MG63 (cell line): ENCODE results near the gene FAM181A. TPM values are rescaled to one million over a fixed set of nuclear protein-coding genes. Genes with fewer than 3 reads are reported as not detected.

ENCODE experiments used
- DNase-seq: peaks from one replicate; pipeline ENCODE4 v3.0.0-alpha.2; 2020
- H3K27me3 ChIP-seq: fragments of 250-450 bp; sonication (Bioruptor Pico); 2 replicates; pipeline ENCODE4 v1.5.1; 2020; ENCODE audit warnings: mild to moderate bottlenecking, moderate library complexity
- H3K36me3 ChIP-seq: fragments of 250-450 bp; sonication (Bioruptor Pico); 2 replicates; pipeline ENCODE4 v1.5.1; 2020; ENCODE audit warnings: mild to moderate bottlenecking, moderate library complexity
- H3K4me3 ChIP-seq: fragments of 250-450 bp; sonication (Bioruptor Pico); 2 replicates; pipeline ENCODE4 v1.5.1; 2020; ENCODE audit warnings: mild to moderate bottlenecking, moderate library complexity
- H3K9me3 ChIP-seq: fragments of 250-450 bp; sonication (Bioruptor Pico); 2 replicates; pipeline ENCODE4 v1.5.1; 2020; ENCODE audit warnings: mild to moderate bottlenecking, moderate library complexity
- total RNA-seq: library from RNA; depleted of rRNA; stranded (reverse); fragments of >200 nt; shearing (Covaris generic); gene quantifications from 2 replicates; pipeline ENCODE4 v1.2.3, GENCODE V29; 2014; ENCODE audit warnings: low replicate concordance

The FAM181A gene
- total RNA-seq, 1 experiment from 2014 or later, result not detected

DNA sequence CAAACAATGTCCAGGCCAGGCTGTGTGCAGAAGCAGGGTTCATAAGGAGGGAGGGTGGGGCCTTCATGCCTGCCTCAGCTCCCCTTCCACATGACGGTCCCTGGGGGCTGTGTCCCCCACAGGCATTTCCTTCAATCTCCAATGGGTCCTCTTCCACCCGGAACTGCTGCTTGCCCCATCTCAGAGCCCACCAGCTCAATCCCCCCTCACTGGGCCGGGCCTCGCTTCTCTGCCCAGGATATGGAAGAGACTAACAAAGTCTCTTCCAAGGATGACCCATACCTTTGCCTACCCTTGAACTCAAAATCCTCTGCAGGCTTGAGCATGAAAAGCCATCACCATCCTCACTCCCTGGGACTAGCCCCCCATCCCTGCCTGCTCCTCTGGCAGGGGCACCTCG, 28.4 kb upstream of the FAM181A start:
- DNase-seq, result no peak
- Histone ChIP-seq H3K27me3 (no peaks in the 10 kb centered on the region), H3K36me3 (no peaks in the 10 kb centered on the region), H3K9me3 (no peaks in the 10 kb centered on the region), H3K4me3 (no peak overlapping the region)

DNA sequence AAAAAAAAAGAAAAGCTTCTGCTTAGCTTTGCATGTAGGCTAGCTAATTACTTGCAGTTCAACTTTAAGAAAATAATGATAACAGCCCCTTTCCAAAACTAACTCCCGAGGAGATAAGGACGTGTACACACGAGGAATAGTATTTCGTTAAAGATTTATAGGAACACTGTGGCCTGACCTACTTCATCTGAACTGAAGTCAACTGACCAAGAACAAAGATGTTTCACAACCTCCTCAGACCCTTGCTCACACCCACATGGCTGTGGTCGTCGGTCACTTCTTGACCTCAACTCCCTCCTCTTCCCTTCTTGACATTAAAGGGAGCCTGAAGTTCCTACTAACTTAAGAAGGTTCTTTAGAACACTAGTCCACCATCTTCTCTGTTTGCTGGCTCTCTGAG, 25.3 kb upstream of the FAM181A start:
- DNase-seq, result no peak
- no peaks in the 10 kb centered on the region for H3K36me3 ChIP-seq
- no peak overlapping the region for H3K4me3 ChIP-seq
- H3K9me3 ChIP-seq, result no peaks in the 10 kb centered on the region
- H3K27me3 ChIP-seq, result no peaks in the 10 kb centered on the region

- DNase-seq, result no peak
- no peaks in the 10 kb centered on the region for H3K36me3 ChIP-seq
Observed at GRCh38 chr14:93902619-93903307, 24.4 kb upstream of the FAM181A start.

GRCh38 chr14:93903342-93904184, 23.6 kb upstream of the FAM181A start:
- DNase-seq, result no peak
- H3K9me3 ChIP-seq, result no peaks in the 10 kb centered on the region
- H3K36me3 ChIP-seq, result no peaks in the 10 kb centered on the region
- no peak overlapping the region for H3K4me3 ChIP-seq
- H3K27me3 ChIP-seq, result no peaks in the 10 kb centered on the region

More at GRCh38 chr14:93902619-93903307, 24.4 kb upstream of the FAM181A start:
- no peaks in the 10 kb centered on the region for H3K27me3 ChIP-seq
- no peak overlapping the region for H3K4me3 ChIP-seq
- no peaks in the 10 kb centered on the region for H3K9me3 ChIP-seq

- no peak overlapping the region for H3K4me3 ChIP-seq
- H3K9me3 ChIP-seq, result no peaks in the 10 kb centered on the region
- H3K27me3 ChIP-seq, result no peaks in the 10 kb centered on the region
- H3K36me3 ChIP-seq, result no peaks in the 10 kb centered on the region
- DNase-seq, result no peak
Observed at GRCh38 chr14:93905623-93906022, 21.5 kb upstream of the FAM181A start.

DNA sequence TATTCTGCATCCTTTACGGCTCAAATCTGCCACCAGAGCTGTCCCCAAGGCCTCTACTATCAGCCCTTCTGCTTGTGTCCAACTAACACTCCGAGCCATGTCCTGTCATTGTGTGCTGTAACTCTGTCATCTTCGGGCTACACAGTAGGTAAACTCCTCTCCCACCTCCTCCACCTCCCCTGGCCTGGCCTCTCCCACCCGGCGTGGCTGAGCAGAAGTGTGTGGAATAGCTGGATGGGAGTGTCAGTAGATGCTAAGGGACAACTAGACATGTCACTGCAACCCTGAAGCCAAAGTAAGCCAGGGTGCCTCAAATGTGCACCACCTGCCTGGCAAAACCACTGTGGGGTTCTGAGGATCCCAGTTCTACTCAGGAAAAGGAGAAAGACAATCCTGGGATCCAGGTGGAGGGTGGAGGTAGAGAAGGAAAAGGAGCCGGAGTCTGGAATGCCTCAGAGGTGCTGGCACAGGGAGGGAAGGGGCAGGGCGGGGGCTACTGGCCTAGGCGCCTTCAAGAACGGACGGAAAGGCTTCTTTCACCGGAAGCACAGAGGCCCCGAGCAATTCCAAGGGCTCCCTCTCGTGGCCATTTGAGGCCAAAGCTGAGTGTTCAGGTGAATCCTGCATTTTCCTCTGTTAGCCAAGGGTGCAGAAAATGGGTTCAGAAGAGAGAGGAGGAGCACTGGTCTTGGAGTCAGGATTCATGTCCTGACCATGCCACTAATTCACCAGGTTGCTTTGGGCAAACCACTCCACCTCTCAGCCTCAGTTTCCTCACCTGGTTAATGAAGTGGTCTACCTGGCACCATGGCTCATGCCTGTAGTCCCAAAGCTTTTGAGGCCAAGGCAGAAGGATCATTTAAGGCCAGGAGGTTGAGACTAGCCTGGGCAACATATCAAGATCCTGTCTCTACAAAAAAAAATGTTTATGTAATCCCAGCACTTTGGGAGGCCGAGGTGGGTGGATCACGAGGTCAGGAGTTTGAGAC, 20.5 kb upstream of the FAM181A start:
- DNase-seq, result peak; percentile 24
- Histone ChIP-seq H3K9me3 (no peaks in the 10 kb centered on the region), H3K36me3 (no peaks in the 10 kb centered on the region), H3K4me3 (no peak overlapping the region), H3K27me3 (no peaks in the 10 kb centered on the region)

- peak; percentile 47 for DNase-seq
- H3K9me3 ChIP-seq, result no peaks in the 10 kb centered on the region
- no peaks in the 10 kb centered on the region for H3K36me3 ChIP-seq
- H3K4me3 ChIP-seq, result no peak overlapping the region
- H3K27me3 ChIP-seq, result no peaks in the 10 kb centered on the region
Observed at GRCh38 chr14:93909429-93910128, 17.6 kb upstream of the FAM181A start.

GRCh38 chr14:93911975-93912615, 15.0 kb upstream of the FAM181A start:
- Histone ChIP-seq H3K27me3 (no peaks in the 10 kb centered on the region), H3K4me3 (no peak overlapping the region), H3K9me3 (no peaks in the 10 kb centered on the region), H3K36me3 (no peaks in the 10 kb centered on the region)
- DNase-seq, result no peak

DNA sequence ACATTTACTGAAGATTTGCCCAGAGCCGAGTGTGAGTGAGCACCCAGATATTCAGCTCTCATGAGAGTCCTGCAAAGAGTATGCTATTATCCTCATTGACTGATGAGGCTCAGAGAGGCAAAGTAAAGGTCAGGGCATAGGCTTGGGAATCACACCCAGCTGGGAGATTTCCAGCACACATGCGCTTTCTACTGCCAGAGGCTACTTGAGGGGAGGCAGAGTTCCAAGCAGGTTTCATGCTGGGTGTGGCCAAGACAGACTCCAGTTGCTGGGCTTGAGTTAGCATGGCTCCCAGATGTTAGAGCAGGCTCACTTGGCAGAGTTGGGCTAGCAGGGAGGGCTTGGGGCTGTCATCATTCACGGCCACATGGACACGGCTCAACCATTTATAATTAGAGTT, 14.4 kb upstream of the FAM181A start:
- Histone ChIP-seq H3K27me3 (no peaks in the 10 kb centered on the region), H3K4me3 (no peak overlapping the region), H3K9me3 (no peaks in the 10 kb centered on the region), H3K36me3 (no peaks in the 10 kb centered on the region)
- DNase-seq, result no peak

GRCh38 chr14:93914278-93914677, 12.9 kb upstream of the FAM181A start:
- no peaks in the 10 kb centered on the region for H3K27me3 ChIP-seq
- peak; percentile 32 for DNase-seq
- no peaks in the 10 kb centered on the region for H3K36me3 ChIP-seq
- H3K9me3 ChIP-seq, result no peaks in the 10 kb centered on the region
- no peak overlapping the region for H3K4me3 ChIP-seq

DNA sequence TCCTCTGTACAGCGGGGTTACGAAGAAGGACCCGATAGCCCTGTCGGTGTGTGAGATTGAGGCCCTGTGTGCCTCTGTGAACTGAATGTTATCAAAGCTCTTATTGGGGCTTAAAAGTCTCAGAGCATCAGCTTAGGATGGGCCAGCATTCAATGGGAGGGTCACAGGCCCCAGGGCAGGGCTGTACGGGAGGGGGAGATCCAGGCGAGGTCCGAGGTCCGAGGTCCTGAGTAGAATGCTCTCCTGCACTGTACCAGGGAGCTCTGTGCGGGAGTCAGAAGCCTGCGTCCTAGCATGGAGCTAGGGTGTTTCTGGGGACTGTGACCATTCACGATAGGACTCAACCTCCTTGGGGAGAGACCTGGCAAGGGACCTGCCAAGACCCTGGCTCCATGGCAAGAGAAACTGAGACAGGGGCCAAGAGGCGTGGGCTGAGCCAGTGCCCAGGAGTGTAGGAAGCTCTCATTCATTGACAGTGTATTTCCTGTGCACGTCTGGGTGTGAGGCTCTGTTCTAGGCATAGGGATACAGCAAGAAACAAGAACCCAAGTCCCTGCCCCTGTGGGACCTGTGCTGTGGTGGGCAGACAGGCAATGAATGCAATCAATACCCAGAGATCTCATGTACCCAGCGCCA, 12.0 kb upstream of the FAM181A start:
- Histone ChIP-seq H3K36me3 (no peaks in the 10 kb centered on the region), H3K4me3 (no peak overlapping the region), H3K27me3 (no peaks in the 10 kb centered on the region), H3K9me3 (no peaks in the 10 kb centered on the region)
- no peak for DNase-seq

DNA sequence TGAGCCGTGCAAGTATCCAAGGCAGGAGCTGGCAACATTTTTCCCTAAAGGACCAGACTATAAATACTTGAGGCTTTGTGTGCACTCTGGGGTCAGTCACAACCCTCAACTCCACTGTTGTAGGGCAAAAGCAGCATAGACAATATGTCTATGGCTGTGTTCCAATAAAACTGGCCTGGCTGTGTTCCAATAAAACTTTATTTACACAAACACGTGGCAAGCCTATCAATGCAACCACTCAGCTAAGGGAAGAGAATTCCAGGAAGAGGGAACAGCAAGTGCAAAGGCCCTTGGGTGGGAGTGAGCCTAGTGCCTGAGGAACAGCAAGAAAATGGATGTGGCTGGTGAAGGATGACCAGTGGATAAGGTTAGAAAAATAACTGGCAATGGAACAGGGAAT, 11.3 kb upstream of the FAM181A start:
- H3K36me3 ChIP-seq, result no peaks in the 10 kb centered on the region
- H3K9me3 ChIP-seq, result no peaks in the 10 kb centered on the region
- no peaks in the 10 kb centered on the region for H3K27me3 ChIP-seq
- H3K4me3 ChIP-seq, result no peak overlapping the region
- DNase-seq, result no peak

GRCh38 chr14:93916498-93916897, 10.6 kb upstream of the FAM181A start:
- Histone ChIP-seq H3K9me3 (no peaks in the 10 kb centered on the region), H3K4me3 (no peak overlapping the region), H3K27me3 (no peaks in the 10 kb centered on the region), H3K36me3 (no peaks in the 10 kb centered on the region)
- DNase-seq, result no peak

DNA sequence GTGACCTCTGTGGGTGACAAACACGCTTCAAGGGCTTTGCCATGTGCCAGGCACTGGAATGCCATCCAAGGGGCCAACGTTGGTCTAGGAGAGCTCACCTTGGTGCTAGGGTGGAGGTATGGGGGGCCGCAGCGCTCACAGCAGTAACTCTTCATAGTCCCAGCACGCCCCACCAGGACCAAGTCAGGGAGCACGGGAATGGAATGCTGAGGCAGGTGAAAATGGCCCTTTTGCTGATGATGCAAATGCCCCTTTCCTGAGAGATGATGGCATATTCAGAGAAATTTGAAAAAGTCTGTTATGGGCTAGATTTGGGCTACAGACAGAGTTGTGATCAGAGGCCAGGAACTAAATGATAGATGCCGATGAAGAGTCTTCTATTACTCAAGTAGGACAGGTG, 10.0 kb upstream of the FAM181A start:
- no peak overlapping the region for H3K4me3 ChIP-seq
- no peaks in the 10 kb centered on the region for H3K9me3 ChIP-seq
- DNase-seq, result no peak
- no peaks in the 10 kb centered on the region for H3K27me3 ChIP-seq
- no peaks in the 10 kb centered on the region for H3K36me3 ChIP-seq

- H3K9me3 ChIP-seq, result no peaks in the 10 kb centered on the region
- H3K4me3 ChIP-seq, result no peak overlapping the region
Observed at GRCh38 chr14:93921001-93921806, 5.9 kb upstream of the FAM181A start.

More at GRCh38 chr14:93921001-93921806, 5.9 kb upstream of the FAM181A start:
- H3K27me3 ChIP-seq, result no peaks in the 10 kb centered on the region
- DNase-seq, result no peak
- H3K36me3 ChIP-seq, result no peaks in the 10 kb centered on the region
